GM21526 (cell line): ENCODE results near the gene GALNT16.
"Not testable (repeated sequence)": the region's sequence is repeated elsewhere in the genome, so short reads cannot be mapped to it uniquely, and the experiment has no call there.

ENCODE experiments used
- ATAC-seq: cut with Tn5 transposase; IDR thresholded peaks from one replicate; pipeline ENCODE4 v1.9.1; 2021; ENCODE audit warnings: moderate library complexity; ENCODE audit not compliant: unreplicated experiment, low FRiP score

Gene GALNT16

GRCh38 chr14:69282448-69282847 lies 22.5 kb downstream of the GALNT16 start:
- no peak for ATAC-seq

GRCh38 chr14:69284170-69284569 lies 24.2 kb downstream of the GALNT16 start:
- no peak for ATAC-seq

DNA sequence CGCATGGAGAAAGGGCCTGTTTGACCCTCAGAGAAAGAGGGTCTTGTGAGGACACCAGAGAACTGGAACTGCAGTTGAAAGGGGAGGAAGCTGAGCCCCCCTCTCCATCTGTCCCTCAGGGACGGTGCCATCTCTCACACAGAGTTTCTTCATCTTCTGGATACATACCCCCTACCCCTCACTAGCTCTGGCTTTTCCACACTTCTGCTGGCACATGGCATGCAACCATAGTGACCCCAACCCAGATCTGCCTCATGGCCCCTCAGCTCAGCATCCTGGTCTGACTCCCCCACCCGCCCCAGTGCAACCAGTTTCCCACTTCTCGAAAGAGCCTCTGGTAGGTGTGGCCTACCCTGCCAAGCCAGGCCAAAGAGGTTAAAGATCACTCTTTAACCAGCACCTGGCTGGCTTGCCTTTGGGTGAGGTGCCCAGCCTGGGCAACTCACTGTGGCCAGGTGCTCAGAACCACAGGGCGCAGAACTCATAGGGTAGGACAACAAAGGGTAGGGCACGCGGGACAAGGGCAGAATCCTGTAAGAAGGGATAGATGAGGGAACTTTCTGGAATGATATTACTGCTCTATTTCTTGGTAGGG lies 25.8 kb downstream of the GALNT16 start:
- no peak for ATAC-seq

DNA sequence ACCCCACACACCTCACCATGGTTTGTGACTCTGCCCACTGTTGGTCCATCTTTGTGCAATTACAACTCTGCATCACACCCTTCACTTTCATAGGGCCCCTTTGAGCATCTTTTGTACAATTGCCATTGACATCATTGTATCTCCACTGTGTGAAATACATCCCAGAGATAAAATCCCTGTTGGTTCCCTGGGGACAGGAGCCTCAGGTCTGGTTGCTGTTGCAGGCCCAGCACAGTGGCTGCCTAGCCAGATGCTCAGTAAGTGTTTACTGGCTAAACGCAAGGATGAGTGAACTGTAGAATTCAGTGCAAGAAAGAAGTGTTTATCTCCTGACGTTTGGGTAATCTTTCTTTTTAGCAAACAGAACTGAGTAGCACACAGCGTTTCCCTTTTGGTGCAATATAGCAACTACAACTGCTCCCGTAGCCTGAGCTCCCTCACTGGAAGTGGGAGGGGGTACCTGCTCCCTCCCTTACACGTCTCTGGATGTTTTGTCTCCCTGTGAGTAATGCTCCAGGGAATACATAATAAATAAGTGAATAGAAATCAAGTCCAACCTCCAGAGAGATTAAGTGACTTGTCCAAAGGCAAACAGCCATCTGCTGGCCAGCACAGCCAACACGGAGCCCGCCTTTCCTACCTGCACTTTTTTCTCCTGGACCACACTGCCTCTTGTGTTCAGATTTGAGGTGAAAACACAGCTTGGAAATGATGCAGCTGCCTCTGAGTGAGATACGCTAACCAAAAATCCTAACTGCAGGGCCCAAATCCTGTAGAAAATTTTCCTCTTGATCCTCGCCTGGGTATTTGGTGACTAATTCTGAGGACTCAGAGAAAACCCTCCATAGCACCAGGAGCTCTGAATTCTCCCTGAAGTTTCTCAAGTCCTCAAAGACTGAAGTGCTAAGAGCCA lies 27.4 kb downstream of the GALNT16 start:
- no peak for ATAC-seq

GRCh38 chr14:69288011-69288771 lies 28.2 kb downstream of the GALNT16 start:
- no peak for ATAC-seq

GRCh38 chr14:69288956-69289705 lies 29.2 kb downstream of the GALNT16 start:
- ATAC-seq, result no peak

- ATAC-seq, result no peak
These were observed 30.0 kb downstream of the GALNT16 start for GRCh38 chr14:69289811-69290520.

- not testable (repeated sequence) for ATAC-seq
These were observed 30.9 kb downstream of the GALNT16 start for GRCh38 chr14:69290881-69291280.

- ATAC-seq, result no peak
These were observed 31.4 kb downstream of the GALNT16 start for GRCh38 chr14:69291396-69291795.

GRCh38 chr14:69291891-69292561 lies 32.1 kb downstream of the GALNT16 start:
- ATAC-seq, result no peak

DNA sequence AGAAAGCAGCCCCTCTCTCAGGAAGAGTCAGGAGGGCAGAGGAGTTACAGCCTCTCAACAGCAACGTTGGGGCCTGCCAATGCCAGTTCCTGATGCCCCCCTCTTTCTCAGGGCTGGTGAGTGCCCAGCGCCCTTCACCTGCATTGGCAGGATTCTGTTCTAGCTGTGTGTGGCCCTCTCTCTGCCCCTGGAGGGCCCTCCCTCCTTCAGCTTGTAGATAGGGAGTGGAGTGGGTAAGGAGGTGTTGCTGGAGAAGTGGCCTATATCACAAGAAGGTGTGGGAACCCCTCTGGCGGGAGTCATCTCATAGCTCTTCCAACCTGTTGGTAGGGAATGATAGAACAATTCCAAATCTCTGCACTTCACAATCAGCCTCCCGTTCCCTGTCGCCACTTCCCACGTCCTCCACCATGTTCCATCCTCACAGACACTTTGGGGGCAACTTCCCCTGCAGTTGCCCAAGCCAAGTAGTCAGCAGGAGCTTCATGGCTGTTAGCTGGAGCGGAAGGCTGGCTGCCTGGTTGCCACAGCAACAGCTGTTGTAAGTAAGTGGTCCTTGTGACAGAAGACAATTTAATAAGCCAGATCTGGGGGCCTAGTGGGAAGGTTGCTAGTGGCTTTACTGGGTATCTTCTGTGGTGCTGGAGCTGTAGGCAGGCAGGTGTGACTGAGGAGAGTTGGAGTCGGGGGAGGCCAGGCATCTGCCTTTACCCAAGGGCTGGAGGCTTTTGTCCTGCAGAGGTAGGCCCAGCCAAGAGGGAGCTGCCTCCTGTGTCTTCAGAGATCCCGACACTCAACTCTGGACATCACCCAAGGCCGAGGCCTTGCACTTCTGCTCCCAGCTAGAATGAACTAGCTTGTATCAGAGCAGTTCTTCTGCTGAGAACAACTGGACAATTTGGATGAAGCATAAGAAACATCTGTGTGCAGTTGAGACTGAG lies 38.4 kb downstream of the GALNT16 start:
- no peak for ATAC-seq

DNA sequence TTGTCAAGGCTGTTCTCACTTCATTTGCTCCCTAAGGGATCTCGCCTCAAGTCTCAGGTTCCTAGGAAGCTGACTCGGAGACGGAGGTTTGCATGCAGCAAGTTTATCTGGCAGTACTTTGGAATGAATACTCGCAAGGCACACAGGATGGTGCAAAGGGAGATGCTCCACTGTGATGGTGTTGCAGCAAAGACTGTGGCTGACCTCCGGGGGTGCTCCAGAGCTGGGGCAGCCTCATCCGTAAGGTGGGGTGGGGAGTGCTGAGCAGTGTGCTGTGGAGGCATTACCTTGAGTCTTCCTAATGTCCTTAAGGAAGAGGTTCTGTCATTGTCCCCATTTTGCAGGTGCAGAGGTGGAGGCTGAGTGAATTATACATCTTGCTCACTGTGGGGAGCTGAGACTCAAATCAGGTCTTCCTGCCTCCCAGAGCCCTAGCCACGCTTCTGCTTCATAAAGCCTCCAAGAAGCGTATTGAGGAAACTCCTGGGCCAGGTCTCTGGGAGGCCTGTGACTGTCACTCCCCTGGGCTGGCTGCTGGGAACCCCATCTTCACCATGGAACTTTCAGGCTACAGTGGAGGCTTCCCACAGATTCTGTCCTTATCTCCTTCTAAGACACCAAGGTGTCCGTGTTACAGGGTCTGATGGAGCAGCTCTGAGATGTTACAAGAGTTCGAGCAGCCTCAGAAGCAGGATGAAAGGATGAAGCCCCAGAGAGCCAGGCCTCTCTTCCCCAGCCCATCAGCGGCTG lies 39.5 kb downstream of the GALNT16 start:
- ATAC-seq, result no peak

DNA sequence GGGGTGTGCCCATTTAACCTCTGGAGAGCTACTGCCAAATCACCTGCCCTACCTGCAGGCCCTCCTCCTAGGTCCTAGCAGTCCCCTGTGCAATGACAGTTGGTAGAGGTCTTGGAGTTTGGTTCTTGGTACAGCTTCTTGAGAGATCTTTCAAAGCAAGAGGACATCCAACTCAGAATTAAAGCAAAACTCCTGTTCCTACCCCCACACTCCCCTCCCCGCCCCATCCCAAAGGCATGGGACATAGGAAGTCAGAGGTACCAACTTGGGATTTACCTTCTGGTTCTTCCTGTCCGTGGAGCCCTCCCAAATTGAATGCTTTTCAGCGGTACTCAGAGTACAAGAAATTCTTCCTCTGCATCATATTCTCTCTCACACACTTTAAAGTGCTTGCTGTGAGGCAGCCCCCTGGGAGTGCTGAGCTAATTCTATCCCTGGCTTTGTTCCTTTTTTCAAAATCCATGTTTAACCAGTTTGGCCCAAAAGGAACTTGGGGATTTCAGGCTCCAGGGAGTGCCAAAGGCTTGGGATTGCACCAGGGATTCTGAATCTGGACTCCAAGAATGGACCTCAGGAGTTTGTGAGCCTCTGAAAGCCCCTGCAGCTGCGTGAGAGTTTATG lies 40.8 kb downstream of the GALNT16 start:
- ATAC-seq, result no peak

GRCh38 chr14:69303086-69303485 lies 43.1 kb downstream of the GALNT16 start:
- ATAC-seq, result no peak

GRCh38 chr14:69312608-69313007 lies 52.6 kb downstream of the GALNT16 start:
- ATAC-seq, result no peak

- ATAC-seq, result no peak
These were observed 53.2 kb downstream of the GALNT16 start for GRCh38 chr14:69313176-69313575.

DNA sequence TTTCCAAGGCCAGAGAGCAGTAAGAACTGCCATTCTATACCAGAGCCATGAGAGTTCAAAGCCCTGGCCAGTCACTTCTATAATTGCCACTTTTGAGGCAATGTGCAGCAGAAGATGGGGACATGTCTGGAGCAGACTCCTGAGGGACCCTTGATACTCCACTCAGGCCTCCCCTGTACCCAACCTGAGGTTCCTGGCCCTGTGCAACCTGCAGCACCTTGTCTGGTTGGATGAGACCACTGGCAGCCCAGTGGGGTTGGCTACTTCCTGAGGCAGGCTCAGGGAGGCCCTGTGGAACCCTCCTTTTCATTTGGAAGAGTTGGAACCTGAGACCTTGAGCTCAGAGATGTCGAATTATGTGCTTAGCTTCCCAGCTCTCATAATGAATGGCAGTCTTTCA lies 54.4 kb downstream of the GALNT16 start:
- no peak for ATAC-seq
